K562 (cell line): Measurements from ENCODE around the gene ARF1. TPM values are rescaled to one million over a fixed set of nuclear protein-coding genes. Genes with fewer than 3 reads are reported as not detected.

Experiments used
- DIDO1 ChIP-seq: fragments of 450-650 bp; IDR thresholded peaks from 2 replicates; pipeline ENCODE4 v1.6.1; 2016; ENCODE audit warnings: low read depth, missing biosample characterization, missing genetic modification characterization
- ETV5 ChIP-seq: sonication (generic); formaldehyde crosslinking; IDR thresholded peaks from 2 replicates; pipeline ENCODE4 v1.4.0; 2020; ENCODE audit warnings: low read depth, mild to moderate bottlenecking, missing genetic modification reagents
- KAT2B ChIP-seq: IDR thresholded peaks from one replicate; pipeline ENCODE4 v1.6.1; 2012; ENCODE audit warnings: low read depth, mild to moderate bottlenecking, control low read depth, inconsistent platforms, low read length, moderate library complexity
- KDM4B ChIP-seq, 2 experiments: fragments of 450-650 bp in 1 of 2; sonication (generic) in 1 of 2; IDR thresholded peaks; 2 replicates each; pipeline ENCODE4 v1.6.1; 2016 to 2017; ENCODE audit warnings: borderline replicate concordance in 2 of 2, antibody characterized with exemption in 1 of 2, low read depth in 1 of 2, mild to moderate bottlenecking in 1 of 2
- SMAD1 ChIP-seq: fragments of 150-350 bp; IDR thresholded peaks from 2 replicates; pipeline ENCODE4 v1.6.1; 2014; ENCODE audit warnings: low read length, low read depth; ENCODE audit not compliant: partially characterized antibody
- ZNF146 ChIP-seq: IDR thresholded peaks from one replicate; pipeline ENCODE4 v1.6.1; 2018; ENCODE audit warnings: missing compliant biosample characterization; ENCODE audit not compliant: unreplicated experiment
- ZNF282 ChIP-seq: sonication (generic); formaldehyde crosslinking; IDR thresholded peaks from 2 replicates; pipeline ENCODE4 v1.8.1; 2023; ENCODE audit warnings: missing genetic modification reagents
- polyA plus RNA-seq, 8 experiments: library from polyadenylated mRNA; depleted of rRNA in 4 of 8; stranded (reverse) in 5 of 8; unstranded in 3 of 8; fragments of >200 nt; fragmentation: Nextera tagmentation in 2 of 8; fragmentation: Illumina TruSeq in 1 of 8; extraction: Ambion mirVana in 2 of 8; extraction: Trizol in 1 of 8; gene quantifications; 2 replicates each; pipeline versions ENCODE4 v1.2.1 to v1.2.3, GENCODE V29; 2011 to 2014; ENCODE audit warnings: inconsistent platforms in 1 of 8, missing spikeins in 1 of 8
- total RNA-seq, 7 experiments: library from RNA; depleted of rRNA in 6 of 7; stranded (reverse); fragments of >200 nt in 6 of 7; fragmentation: Illumina TruSeq in 2 of 7; extraction: Trizol in 2 of 7; gene quantifications; 2 replicates each; pipeline versions ENCODE4 v1.2.1 to v1.2.3, GENCODE V29; 2011 to 2021; ENCODE audit warnings: low replicate concordance in 1 of 7
- TF ChIP-seq, protein P1 (sequence below): fragments of 250-450 bp; sonication (Bioruptor Pico); IDR thresholded peaks from 2 replicates; pipeline ENCODE4 v1.4.0; 2020
- TF ChIP-seq, protein P2 (sequence below): IDR thresholded peaks from 3 replicates; pipeline ENCODE4 v1.6.1; 2011; ENCODE audit warnings: borderline replicate concordance, mild to moderate bottlenecking, moderate library complexity; ENCODE audit not compliant: insufficient read length; ENCODE audit errors: extremely low read depth
- TF ChIP-seq, protein P3 (sequence below): fragments of 250-450 bp; sonication (Bioruptor Pico); IDR thresholded peaks from 2 replicates; pipeline ENCODE4 v1.4.0; 2020; ENCODE audit warnings: borderline replicate concordance
- TF ChIP-seq, protein P4 (sequence below): fragments of 250-450 bp; sonication (Bioruptor Pico); IDR thresholded peaks from 2 replicates; pipeline ENCODE4 v1.8.0; 2022; ENCODE audit warnings: moderate library complexity, mild to moderate bottlenecking, inconsistent platforms
- TF ChIP-seq, protein P5 (sequence below): fragments of 450-650 bp; IDR thresholded peaks from 2 replicates; pipeline ENCODE4 v1.7.0; 2016; ENCODE audit warnings: borderline replicate concordance

Gene ARF1
- total and polyA plus RNA-seq, 9 of the 15 experiments (the other 6 are each of a cell fraction or from before 2014, with no cell fraction given) = 69.8 to 593 (median 325) TPM

DNA sequence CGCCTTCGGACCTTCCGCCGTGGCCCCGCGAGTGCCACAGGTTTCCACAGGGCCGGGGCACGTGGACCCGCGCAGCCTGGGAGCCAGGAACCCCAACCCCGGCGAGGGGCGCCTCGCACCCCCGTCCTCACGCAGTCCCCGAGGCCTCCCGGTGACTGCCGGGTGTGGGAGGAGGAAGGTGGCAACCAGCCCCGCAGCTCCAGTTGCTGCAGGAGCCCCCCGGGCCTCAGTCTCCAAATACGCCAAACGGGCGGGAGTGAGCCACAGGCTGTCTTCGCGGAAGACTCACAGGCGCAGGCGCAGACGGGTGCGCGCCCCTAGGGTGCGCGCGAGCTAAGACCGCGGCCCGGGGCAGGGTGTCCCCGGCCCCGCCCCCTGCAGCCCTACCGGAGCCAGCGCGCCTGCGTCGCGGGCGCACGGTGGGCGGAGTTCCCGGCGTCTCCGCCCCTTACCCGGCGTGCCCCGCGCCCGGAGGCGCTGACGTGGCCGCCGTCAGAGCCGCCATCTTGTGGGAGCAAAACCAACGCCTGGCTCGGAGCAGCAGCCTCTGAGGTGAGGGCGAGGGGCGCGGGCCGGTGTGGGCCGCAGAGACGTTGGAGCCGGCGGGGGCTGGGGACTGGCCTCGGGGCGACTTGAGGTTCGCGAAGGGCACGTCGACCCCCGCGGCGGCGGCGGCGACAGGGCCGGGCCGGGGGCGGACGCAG is at the start of gene ARF1 (continued):
- TF ChIP-seq ZNF146 (CRISPR knock-in tag) (no peak), ETV5 (CRISPR knock-in tag) (no peak), KDM4B (IDR thresholded peaks at IDR 0.05; ENCODE audit: borderline replicate concordance in 2 of 2, low read depth in 1 of 2) (no peak), SMAD1 (peak; percentile 52), KAT2B (no peak), ZNF282 (CRISPR knock-in tag) (peak; percentile 76), DIDO1 (tag) (no peak)
- TF ChIP-seq, protein P1, sequence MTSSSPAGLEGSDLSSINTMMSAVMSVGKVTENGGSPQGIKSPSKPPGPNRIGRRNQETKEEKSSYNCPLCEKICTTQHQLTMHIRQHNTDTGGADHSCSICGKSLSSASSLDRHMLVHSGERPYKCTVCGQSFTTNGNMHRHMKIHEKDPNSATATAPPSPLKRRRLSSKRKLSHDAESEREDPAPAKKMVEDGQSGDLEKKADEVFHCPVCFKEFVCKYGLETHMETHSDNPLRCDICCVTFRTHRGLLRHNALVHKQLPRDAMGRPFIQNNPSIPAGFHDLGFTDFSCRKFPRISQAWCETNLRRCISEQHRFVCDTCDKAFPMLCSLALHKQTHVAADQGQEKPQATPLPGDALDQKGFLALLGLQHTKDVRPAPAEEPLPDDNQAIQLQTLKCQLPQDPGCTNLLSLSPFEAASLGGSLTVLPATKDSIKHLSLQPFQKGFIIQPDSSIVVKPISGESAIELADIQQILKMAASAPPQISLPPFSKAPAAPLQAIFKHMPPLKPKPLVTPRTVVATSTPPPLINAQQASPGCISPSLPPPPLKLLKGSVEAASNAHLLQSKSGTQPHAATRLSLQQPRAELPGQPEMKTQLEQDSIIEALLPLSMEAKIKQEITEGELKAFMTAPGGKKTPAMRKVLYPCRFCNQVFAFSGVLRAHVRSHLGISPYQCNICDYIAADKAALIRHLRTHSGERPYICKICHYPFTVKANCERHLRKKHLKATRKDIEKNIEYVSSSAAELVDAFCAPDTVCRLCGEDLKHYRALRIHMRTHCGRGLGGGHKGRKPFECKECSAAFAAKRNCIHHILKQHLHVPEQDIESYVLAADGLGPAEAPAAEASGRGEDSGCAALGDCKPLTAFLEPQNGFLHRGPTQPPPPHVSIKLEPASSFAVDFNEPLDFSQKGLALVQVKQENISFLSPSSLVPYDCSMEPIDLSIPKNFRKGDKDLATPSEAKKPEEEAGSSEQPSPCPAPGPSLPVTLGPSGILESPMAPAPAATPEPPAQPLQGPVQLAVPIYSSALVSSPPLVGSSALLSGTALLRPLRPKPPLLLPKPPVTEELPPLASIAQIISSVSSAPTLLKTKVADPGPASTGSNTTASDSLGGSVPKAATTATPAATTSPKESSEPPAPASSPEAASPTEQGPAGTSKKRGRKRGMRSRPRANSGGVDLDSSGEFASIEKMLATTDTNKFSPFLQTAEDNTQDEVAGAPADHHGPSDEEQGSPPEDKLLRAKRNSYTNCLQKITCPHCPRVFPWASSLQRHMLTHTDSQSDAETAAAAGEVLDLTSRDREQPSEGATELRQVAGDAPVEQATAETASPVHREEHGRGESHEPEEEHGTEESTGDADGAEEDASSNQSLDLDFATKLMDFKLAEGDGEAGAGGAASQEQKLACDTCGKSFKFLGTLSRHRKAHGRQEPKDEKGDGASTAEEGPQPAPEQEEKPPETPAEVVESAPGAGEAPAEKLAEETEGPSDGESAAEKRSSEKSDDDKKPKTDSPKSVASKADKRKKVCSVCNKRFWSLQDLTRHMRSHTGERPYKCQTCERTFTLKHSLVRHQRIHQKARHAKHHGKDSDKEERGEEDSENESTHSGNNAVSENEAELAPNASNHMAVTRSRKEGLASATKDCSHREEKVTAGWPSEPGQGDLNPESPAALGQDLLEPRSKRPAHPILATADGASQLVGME = peak; percentile 94
- TF ChIP-seq, protein P2, sequence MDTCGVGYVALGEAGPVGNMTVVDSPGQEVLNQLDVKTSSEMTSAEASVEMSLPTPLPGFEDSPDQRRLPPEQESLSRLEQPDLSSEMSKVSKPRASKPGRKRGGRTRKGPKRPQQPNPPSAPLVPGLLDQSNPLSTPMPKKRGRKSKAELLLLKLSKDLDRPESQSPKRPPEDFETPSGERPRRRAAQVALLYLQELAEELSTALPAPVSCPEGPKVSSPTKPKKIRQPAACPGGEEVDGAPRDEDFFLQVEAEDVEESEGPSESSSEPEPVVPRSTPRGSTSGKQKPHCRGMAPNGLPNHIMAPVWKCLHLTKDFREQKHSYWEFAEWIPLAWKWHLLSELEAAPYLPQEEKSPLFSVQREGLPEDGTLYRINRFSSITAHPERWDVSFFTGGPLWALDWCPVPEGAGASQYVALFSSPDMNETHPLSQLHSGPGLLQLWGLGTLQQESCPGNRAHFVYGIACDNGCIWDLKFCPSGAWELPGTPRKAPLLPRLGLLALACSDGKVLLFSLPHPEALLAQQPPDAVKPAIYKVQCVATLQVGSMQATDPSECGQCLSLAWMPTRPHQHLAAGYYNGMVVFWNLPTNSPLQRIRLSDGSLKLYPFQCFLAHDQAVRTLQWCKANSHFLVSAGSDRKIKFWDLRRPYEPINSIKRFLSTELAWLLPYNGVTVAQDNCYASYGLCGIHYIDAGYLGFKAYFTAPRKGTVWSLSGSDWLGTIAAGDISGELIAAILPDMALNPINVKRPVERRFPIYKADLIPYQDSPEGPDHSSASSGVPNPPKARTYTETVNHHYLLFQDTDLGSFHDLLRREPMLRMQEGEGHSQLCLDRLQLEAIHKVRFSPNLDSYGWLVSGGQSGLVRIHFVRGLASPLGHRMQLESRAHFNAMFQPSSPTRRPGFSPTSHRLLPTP = no peak
- TF ChIP-seq, protein P3, sequence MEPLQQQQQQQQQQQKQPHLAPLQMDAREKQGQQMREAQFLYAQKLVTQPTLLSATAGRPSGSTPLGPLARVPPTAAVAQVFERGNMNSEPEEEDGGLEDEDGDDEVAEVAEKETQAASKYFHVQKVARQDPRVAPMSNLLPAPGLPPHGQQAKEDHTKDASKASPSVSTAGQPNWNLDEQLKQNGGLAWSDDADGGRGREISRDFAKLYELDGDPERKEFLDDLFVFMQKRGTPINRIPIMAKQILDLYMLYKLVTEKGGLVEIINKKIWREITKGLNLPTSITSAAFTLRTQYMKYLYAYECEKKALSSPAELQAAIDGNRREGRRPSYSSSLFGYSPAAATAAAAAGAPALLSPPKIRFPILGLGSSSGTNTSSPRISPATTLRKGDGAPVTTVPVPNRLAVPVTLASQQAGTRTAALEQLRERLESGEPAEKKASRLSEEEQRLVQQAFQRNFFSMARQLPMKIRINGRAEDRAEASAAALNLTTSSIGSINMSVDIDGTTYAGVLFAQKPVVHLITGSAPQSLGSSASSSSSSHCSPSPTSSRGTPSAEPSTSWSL (CRISPR knock-in tag) = peak; percentile 91; the same call in 1 of the 2 replicates
- TF ChIP-seq, protein P4, sequence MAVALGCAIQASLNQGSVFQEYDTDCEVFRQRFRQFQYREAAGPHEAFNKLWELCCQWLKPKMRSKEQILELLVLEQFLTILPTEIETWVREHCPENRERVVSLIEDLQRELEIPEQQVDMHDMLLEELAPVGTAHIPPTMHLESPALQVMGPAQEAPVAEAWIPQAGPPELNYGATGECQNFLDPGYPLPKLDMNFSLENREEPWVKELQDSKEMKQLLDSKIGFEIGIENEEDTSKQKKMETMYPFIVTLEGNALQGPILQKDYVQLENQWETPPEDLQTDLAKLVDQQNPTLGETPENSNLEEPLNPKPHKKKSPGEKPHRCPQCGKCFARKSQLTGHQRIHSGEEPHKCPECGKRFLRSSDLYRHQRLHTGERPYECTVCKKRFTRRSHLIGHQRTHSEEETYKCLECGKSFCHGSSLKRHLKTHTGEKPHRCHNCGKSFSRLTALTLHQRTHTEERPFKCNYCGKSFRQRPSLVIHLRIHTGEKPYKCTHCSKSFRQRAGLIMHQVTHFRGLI (CRISPR knock-in tag) = 0 out of 2 replicates have a peak, but pooled peaks have one; percentile 49
- TF ChIP-seq, protein P5, sequence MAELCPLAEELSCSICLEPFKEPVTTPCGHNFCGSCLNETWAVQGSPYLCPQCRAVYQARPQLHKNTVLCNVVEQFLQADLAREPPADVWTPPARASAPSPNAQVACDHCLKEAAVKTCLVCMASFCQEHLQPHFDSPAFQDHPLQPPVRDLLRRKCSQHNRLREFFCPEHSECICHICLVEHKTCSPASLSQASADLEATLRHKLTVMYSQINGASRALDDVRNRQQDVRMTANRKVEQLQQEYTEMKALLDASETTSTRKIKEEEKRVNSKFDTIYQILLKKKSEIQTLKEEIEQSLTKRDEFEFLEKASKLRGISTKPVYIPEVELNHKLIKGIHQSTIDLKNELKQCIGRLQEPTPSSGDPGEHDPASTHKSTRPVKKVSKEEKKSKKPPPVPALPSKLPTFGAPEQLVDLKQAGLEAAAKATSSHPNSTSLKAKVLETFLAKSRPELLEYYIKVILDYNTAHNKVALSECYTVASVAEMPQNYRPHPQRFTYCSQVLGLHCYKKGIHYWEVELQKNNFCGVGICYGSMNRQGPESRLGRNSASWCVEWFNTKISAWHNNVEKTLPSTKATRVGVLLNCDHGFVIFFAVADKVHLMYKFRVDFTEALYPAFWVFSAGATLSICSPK = no peak
